HepG2 (cell line): Measurements from ENCODE around the gene SNX21. TPM values are rescaled to one million over a fixed set of nuclear protein-coding genes. Genes with fewer than 3 reads are reported as not detected.

Experiments
- ARNT ChIP-seq: fragments of 450-650 bp; IDR thresholded peaks from 2 replicates; pipeline ENCODE4 v1.6.1; 2017
- CCAR2 ChIP-seq: fragments of 200-400 bp; formaldehyde crosslinking; optimal IDR thresholded peaks from 2 replicates; pipeline ENCODE3; 2018; ENCODE audit warnings: low read depth, mild to moderate bottlenecking, low read length, moderate library complexity
- FLYWCH1 ChIP-seq: sonication (generic); formaldehyde crosslinking; IDR thresholded peaks from 2 replicates; pipeline ENCODE4 v1.8.1; 2023; ENCODE audit warnings: mild to moderate bottlenecking, missing genetic modification reagents
- FOXP1 ChIP-seq, 2 experiments: fragments of 450-650 bp in 1 of 2; IDR thresholded peaks; 2 replicates each; pipeline ENCODE4 v1.6.1; 2017 to 2018; ENCODE audit warnings: antibody characterized with exemption in 1 of 2
- HDAC2 ChIP-seq: sonication (generic); formaldehyde crosslinking; IDR thresholded peaks from 2 replicates; pipeline ENCODE4 v1.4.0; 2020; ENCODE audit warnings: missing genetic modification reagents
- HMG20A ChIP-seq: IDR thresholded peaks from 2 replicates; pipeline ENCODE4 v1.6.1; 2016; ENCODE audit warnings: borderline replicate concordance
- JUN ChIP-seq: sonication (generic); formaldehyde crosslinking; IDR thresholded peaks from 2 replicates; pipeline ENCODE4 v1.4.0; 2020; ENCODE audit warnings: mild to moderate bottlenecking, missing genetic modification reagents
- MYC ChIP-seq: sonication (generic); formaldehyde crosslinking; IDR thresholded peaks from 2 replicates; pipeline ENCODE4 v1.9.0; 2021; ENCODE audit warnings: missing genetic modification reagents, borderline replicate concordance
- POLR2A ChIP-seq, 2 experiments: IDR thresholded peaks; 2 replicates each; pipeline ENCODE4 v1.6.1; 2011; ENCODE audit warnings: low read depth in 2 of 2, low read length in 2 of 2, mild to moderate bottlenecking in 1 of 2, moderate library complexity in 1 of 2; ENCODE audit not compliant: insufficient read depth in 1 of 2
- SP5 ChIP-seq: IDR thresholded peaks from 2 replicates; pipeline ENCODE4 v1.6.1; 2016; ENCODE audit warnings: low read depth, borderline replicate concordance
- ZBTB7A ChIP-seq: sonication (generic); formaldehyde crosslinking; IDR thresholded peaks from 2 replicates; pipeline ENCODE4 v1.8.0; 2022; ENCODE audit warnings: mild to moderate bottlenecking, missing genetic modification reagents
- ZNF101 ChIP-seq: sonication (generic); formaldehyde crosslinking; IDR thresholded peaks from 2 replicates; pipeline ENCODE4 v1.4.0; 2020; ENCODE audit warnings: mild to moderate bottlenecking, low read depth, missing genetic modification reagents, borderline replicate concordance
- ZNF264 ChIP-seq: sonication (generic); formaldehyde crosslinking; IDR thresholded peaks from 2 replicates; pipeline ENCODE4 v1.4.0; 2020; ENCODE audit warnings: missing genetic modification reagents
- ZNF296 ChIP-seq: sonication (generic); formaldehyde crosslinking; conservative IDR thresholded peaks from 2 replicates; pipeline ENCODE4 v1.5.0; 2020; ENCODE audit warnings: mild to moderate bottlenecking, missing genetic modification reagents
- ZNF335 ChIP-seq: sonication (generic); formaldehyde crosslinking; IDR thresholded peaks from 2 replicates; pipeline ENCODE4 v1.4.0; 2020; ENCODE audit warnings: missing genetic modification reagents
- ZNF383 ChIP-seq: sonication (generic); formaldehyde crosslinking; IDR thresholded peaks from 2 replicates; pipeline ENCODE4 v1.4.0; 2020; ENCODE audit warnings: missing genetic modification reagents, mild to moderate bottlenecking, borderline replicate concordance
- ZNF547 ChIP-seq: sonication (generic); formaldehyde crosslinking; IDR thresholded peaks from 2 replicates; pipeline ENCODE4 v1.5.1; 2020; ENCODE audit warnings: mild to moderate bottlenecking, missing genetic modification reagents
- ZSCAN25 ChIP-seq: sonication (generic); formaldehyde crosslinking; IDR thresholded peaks from 2 replicates; pipeline ENCODE4 v1.8.0; 2022; ENCODE audit warnings: mild to moderate bottlenecking, missing genetic modification reagents
- ZZZ3 ChIP-seq: sonication (generic); formaldehyde crosslinking; IDR thresholded peaks from 2 replicates; pipeline ENCODE4 v1.4.0; 2020; ENCODE audit warnings: missing genetic modification reagents, mild to moderate bottlenecking, borderline replicate concordance
- polyA plus RNA-seq, 8 experiments: library from polyadenylated mRNA; depleted of rRNA in 3 of 8; stranded (reverse) in 7 of 8; unstranded in 1 of 8; fragments of >200 nt; fragmentation: Illumina TruSeq in 4 of 8; extraction: Trizol in 4 of 8; gene quantifications; 2 replicates each; pipeline versions ENCODE4 v1.2.1 to v1.2.3, GENCODE V29; 2011 to 2016; ENCODE audit warnings: low read depth in 4 of 8, missing spikeins in 1 of 8, mixed read lengths in 1 of 8; ENCODE audit not compliant: insufficient read depth in 1 of 8
- total RNA-seq, 5 experiments: library from RNA; depleted of rRNA; stranded (reverse); fragments of >200 nt; fragmentation: Illumina TruSeq; extraction: Trizol; gene quantifications; 2 replicates each; pipeline ENCODE4 v1.2.3, GENCODE V29; 2016; ENCODE audit warnings: low read depth in 1 of 5
- TF ChIP-seq, protein P1 (sequence below): sonication (generic); formaldehyde crosslinking; IDR thresholded peaks from 2 replicates; pipeline ENCODE4 v1.4.0; 2020; ENCODE audit warnings: missing genetic modification reagents, borderline replicate concordance
- TF ChIP-seq, protein P2 (sequence below): sonication (generic); formaldehyde crosslinking; IDR thresholded peaks from 2 replicates; pipeline ENCODE4 v1.8.1; 2023; ENCODE audit warnings: mild to moderate bottlenecking, missing genetic modification reagents, borderline replicate concordance
- TF ChIP-seq, protein P3 (sequence below): sonication (generic); formaldehyde crosslinking; IDR thresholded peaks from 2 replicates; pipeline ENCODE4 v1.4.0; 2020; ENCODE audit warnings: missing genetic modification reagents

SNX21 gene
- total and polyA plus RNA-seq, 2 of the 13 experiments (the other 11 are each of a cell fraction or from before 2014, with no cell fraction given) = 7.7 to 12.8 TPM

DNA sequence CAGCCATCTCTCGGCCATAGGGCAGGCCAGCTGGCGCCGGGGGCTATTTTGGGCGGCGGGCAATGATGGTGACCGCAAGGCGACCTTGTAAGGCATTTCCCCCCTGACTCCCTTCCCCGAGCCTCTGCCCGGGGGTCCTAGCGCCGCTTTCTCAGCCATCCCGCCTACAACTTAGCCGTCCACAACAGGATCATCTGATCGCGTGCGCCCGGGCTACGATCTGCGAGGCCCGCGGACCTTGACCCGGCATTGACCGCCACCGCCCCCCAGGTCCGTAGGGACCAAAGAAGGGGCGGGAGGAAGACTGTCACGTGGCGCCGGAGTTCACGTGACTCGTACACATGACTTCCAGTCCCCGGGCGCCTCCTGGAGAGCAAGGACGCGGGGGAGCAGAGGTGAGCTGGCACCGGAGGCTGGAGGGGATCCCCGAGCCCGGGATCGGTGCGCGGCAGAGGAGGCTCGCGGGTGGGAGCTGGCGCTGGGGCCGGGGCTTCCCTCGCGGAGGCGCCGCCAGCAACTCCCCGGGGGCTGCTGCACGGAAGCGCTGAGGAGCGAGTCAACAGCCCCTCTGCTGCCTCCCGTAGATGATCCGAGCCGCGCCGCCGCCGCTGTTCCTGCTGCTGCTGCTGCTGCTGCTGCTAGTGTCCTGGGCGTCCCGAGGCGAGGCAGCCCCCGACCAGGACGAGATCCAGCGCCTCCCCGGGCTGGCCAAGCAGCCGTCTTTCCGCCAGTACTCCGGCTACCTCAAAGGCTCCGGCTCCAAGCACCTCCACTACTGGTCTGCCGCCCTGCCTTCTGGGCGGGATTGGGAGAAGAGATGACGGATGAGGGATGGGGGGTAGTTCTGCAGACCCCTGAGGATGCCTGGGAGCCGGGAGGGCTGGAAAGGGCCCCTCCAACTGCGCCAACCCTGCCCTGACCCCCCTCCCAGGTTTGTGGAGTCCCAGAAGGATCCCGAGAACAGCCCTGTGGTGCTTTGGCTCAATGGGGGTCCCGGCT lies 57.7 kb downstream of the SNX21 start, which contains the start of the genes CTSA and NEURL2 (continued):
- TF ChIP-seq ZNF101 (CRISPR knock-in tag) = peak; percentile 75; the same call in 1 of the 2 replicates
- peak; percentile 97 for TF ChIP-seq ZNF335 (CRISPR knock-in tag)
- peak; percentile 94 for TF ChIP-seq JUN (CRISPR knock-in tag)
- TF ChIP-seq ARNT = peak; percentile 96; the same call in 1 of the 2 replicates
- no peak for TF ChIP-seq FOXP1 (IDR thresholded peaks at IDR 0.05)
- peak; percentile 71; the same call in 1 of the 2 replicates for TF ChIP-seq FOXP1 (CRISPR knock-in tag; IDR thresholded peaks at IDR 0.05)
- TF ChIP-seq, protein P1, sequence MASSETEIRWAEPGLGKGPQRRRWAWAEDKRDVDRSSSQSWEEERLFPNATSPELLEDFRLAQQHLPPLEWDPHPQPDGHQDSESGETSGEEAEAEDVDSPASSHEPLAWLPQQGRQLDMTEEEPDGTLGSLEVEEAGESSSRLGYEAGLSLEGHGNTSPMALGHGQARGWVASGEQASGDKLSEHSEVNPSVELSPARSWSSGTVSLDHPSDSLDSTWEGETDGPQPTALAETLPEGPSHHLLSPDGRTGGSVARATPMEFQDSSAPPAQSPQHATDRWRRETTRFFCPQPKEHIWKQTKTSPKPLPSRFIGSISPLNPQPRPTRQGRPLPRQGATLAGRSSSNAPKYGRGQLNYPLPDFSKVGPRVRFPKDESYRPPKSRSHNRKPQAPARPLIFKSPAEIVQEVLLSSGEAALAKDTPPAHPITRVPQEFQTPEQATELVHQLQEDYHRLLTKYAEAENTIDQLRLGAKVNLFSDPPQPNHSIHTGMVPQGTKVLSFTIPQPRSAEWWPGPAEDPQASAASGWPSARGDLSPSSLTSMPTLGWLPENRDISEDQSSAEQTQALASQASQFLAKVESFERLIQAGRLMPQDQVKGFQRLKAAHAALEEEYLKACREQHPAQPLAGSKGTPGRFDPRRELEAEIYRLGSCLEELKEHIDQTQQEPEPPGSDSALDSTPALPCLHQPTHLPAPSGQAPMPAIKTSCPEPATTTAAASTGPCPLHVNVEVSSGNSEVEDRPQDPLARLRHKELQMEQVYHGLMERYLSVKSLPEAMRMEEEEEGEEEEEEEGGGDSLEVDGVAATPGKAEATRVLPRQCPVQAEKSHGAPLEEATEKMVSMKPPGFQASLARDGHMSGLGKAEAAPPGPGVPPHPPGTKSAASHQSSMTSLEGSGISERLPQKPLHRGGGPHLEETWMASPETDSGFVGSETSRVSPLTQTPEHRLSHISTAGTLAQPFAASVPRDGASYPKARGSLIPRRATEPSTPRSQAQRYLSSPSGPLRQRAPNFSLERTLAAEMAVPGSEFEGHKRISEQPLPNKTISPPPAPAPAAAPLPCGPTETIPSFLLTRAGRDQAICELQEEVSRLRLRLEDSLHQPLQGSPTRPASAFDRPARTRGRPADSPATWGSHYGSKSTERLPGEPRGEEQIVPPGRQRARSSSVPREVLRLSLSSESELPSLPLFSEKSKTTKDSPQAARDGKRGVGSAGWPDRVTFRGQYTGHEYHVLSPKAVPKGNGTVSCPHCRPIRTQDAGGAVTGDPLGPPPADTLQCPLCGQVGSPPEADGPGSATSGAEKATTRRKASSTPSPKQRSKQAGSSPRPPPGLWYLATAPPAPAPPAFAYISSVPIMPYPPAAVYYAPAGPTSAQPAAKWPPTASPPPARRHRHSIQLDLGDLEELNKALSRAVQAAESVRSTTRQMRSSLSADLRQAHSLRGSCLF = peak; percentile 89; the same call in 1 of the 2 replicates
- peak; percentile 90 to 94 for TF ChIP-seq POLR2A (IDR thresholded peaks at IDR 0.05; ENCODE audit: insufficient read depth in 1 of 2, low read depth in 2 of 2, low read length in 2 of 2)
- TF ChIP-seq ZBTB7A (CRISPR knock-in tag) = peak; percentile 92
- TF ChIP-seq ZNF547 = peak; percentile 99
- TF ChIP-seq, protein P2, sequence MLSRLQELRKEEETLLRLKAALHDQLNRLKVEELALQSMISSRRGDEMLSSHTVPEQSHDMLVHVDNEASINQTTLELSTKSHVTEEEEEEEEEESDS (CRISPR knock-in tag) = peak; percentile 98
- peak; percentile 98 for TF ChIP-seq ZZZ3 (CRISPR knock-in tag)
- peak; percentile 99 for TF ChIP-seq MYC (CRISPR knock-in tag)
- peak; percentile 100 for TF ChIP-seq HDAC2 (CRISPR knock-in tag)
- TF ChIP-seq SP5 = peak; percentile 99
- peak; percentile 98 for TF ChIP-seq ZNF264 (CRISPR knock-in tag)
- TF ChIP-seq HMG20A = peak; percentile 69; the same call in 1 of the 2 replicates
- TF ChIP-seq ZNF383 = peak; percentile 98
- 0 out of 2 replicates have a peak, but pooled peaks have one; percentile 78 for TF ChIP-seq FLYWCH1
- TF ChIP-seq, protein P3, sequence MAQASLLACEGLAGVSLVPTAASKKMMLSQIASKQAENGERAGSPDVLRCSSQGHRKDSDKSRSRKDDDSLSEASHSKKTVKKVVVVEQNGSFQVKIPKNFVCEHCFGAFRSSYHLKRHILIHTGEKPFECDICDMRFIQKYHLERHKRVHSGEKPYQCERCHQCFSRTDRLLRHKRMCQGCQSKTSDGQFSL (CRISPR knock-in tag) = peak; percentile 95
- TF ChIP-seq CCAR2 = no peak
- peak; percentile 91 for TF ChIP-seq ZNF296 (CRISPR knock-in tag)
- TF ChIP-seq ZSCAN25 = peak; percentile 90
